HG03108 (cell line): ENCODE data around the gene SDHAF4.
A peak's percentile ranks its signal among the peaks of the same experiment; 100 is the strongest.
"Not testable (repeated sequence)": the region's sequence is repeated elsewhere in the genome, so short reads cannot be mapped to it uniquely, and the experiment has no call there.

Experiments
- ATAC-seq: cut with Tn5 transposase; IDR thresholded peaks from one replicate; pipeline ENCODE4 v1.9.1; 2021; ENCODE audit warnings: moderate library complexity; ENCODE audit not compliant: unreplicated experiment

Gene SDHAF4

GRCh38 chr6:70566751-70567382 is at the start of gene SDHAF4:
Gene SDHAF4 (plus strand): TSS chr6:70566930. CDS start chr6:70566941, 11 bp downstream.
- ATAC-seq: peak; percentile 100

GRCh38 chr6:70518723-70519122 is 48.0 kb upstream of the SDHAF4 start:
- ATAC-seq: no peak

DNA sequence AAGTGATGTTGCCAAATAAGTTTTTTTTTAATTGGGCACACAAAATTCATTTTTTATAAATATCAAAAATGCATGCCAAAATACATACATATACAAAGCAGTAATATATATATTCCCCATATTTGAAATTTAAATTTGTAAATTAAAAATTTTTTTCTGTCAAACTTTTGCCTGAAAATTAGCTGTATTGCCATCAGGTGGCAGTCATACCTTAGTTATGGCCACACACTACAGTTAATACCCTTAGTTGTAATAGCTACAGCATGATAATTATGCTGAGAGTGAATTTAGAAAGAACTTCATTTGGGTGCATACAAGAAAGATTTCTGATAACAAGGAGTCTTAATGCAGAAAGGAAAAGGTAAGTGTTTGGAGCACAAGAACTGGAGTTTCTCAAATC is 46.2 kb upstream of the SDHAF4 start:
- no peak for ATAC-seq

DNA sequence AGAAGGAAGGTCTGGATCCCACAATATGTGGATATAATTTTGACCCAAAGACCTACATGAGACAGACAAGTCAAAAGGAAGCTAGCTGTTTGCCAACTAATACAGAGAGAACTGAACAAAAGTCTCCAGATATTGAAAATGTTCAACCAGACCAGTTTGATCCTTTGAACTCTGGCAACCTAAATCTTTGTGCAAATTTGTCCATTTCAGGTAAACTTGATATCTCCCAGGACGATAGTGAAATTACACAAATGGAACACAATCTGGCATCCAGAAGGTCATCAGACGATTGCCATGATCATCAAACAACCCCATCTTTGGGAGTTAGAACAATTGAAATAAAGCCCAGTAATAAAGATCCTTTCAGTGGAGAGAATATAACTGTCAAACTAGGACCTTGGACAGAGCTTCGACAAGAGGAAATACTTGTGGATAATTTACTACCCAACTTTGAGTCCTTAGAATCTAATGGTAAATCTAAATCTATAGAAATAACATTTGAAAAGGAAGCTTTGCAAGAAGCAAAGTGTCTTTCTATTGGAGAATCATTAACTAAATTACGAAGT is 41.9 kb upstream of the SDHAF4 start:
- ATAC-seq: no peak

DNA sequence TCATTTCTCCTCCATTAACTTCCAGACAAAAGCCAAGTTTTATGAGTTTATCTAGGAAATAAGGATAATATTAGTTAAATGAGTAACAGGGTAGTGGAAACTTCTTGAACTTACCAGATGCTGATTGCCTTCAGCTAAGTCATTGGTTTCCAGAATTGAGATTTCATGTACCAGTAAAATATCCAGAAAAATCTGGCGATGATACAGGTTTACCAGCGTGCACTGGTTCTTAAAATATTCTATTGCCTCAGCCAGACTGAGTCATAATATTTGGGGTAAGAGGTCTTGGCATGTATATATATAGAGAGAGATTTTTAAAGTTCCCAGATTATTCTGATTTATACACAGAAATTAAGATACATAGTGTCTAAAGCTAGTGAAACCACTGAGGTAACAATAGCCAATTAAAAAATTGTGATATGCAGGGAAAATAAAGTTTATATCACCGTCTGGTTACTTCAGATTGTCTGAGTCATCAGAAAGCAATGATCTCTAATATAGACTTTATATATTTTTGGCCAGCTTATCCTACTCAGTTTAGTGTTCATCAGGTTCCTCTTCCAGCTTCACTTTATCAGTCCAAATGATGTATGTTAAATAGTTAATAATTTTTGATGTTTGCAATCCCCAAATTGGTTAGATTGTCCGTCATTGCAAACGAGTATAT is 39.5 kb upstream of the SDHAF4 start:
- ATAC-seq: no peak

DNA sequence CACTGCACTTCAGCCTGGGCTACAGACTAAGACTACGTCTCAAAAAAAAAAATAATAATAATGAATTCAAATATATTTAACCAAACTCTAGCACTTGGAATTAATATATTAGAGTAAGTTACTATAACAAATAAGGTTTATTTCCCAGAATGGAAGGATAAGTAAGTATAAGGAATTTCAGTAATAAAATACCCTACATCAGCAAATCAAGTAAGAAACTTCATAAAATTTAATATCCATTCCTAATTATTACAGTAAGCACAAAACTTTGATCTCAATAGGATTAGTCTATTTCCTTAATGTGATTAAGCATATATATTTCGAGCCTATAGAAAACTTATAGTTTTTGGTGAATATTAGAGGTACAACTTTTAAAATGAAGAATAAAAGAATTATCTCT is 36.7 kb upstream of the SDHAF4 start:
- no peak for ATAC-seq

GRCh38 chr6:70531133-70531532 is 35.6 kb upstream of the SDHAF4 start:
- no peak for ATAC-seq

DNA sequence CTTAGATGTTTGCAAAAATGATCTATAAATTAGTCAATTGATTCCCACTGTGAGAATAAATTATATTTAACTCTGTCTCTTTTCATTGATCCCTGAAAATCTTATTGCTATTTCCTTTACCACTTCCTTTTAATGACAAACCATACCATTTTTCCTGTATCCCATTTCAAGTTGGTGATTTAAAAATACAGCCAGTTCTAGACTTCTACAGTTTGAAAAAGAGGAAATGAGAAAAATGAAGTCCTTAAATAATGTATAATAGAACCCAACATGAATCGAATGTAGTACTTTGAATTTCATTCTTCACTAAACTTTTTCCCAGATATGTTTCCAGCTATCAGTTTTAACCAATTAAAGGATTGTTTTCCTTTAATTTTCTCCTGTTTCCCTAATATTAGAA is 29.5 kb upstream of the SDHAF4 start:
- ATAC-seq: no peak

DNA sequence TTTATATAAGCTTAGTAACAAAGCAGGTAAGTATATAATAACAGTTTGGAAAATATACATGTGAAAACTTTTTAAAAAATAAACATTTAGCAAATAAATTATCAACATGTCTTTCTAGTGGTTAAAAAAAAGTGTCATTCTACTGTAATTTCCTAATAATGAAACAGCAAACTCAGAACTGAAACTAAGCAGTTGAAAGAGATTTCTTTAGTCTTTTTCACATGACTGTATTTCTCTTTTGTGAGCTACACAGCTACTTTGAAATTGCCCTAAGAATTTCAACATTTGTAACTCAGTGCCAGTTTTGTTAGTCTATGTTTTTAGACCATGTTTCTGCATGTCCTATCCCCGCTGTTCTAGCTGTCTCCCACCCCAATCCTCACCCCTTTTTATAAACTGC is 28.4 kb upstream of the SDHAF4 start:
- peak; percentile 80 for ATAC-seq

GRCh38 chr6:70547313-70547712 is 19.4 kb upstream of the SDHAF4 start:
- ATAC-seq: no peak

GRCh38 chr6:70547905-70548304 is 18.8 kb upstream of the SDHAF4 start:
- ATAC-seq: no peak

GRCh38 chr6:70549327-70549726 is 17.4 kb upstream of the SDHAF4 start:
- no peak for ATAC-seq

DNA sequence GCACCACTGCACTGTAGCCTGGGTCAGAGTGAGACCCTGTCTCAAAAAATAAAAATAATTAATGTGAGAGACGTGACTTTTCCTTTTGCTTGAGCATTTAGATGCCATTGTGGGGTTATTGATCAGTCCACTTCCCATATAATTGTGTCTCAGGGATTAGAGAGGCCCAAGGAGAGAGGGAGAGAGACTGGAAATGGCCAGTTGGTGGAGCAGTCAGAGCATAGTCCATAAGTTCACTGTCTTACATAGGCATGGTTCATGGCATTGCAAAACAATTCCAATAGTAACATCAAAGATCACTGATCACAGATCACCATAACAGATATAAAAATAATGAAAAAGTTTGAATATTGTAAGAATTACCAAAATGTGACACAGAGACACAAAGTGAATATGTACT is 15.2 kb upstream of the SDHAF4 start:
- ATAC-seq: no peak

DNA sequence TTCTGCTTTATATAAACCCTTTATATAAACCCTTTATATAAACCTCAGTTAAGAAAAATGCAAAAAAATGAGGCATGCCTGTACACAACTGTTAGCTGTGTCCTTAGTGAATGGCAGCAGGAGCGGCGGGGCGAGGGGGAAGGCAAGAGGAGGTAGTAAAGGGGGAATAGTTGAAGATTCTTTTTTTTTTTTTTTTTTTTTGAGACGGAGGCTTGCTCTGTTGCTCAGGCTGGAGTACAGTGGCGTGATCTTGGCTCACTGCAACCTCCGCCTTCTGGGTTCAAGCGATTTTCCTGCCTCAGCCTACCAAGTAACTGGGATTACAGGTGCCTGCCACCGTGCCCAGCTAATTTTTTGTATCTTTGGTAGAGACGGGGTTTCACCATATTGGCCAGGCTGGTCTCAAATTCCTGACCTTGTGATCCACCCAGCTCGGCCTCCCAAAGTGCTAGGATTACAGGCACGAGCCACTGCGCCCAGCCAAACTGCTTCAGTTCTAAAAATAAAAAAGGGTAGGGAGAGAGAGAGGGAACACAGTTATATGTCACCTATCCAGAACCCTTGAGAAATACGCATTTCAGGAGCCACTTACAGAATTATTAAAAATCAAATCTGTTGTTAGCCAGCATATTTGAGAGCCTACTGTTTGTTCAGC is 14.3 kb upstream of the SDHAF4 start:
- not testable (repeated sequence) for ATAC-seq

- ATAC-seq: no peak
These were observed 13.8 kb upstream of the SDHAF4 start for GRCh38 chr6:70552974-70553373.

DNA sequence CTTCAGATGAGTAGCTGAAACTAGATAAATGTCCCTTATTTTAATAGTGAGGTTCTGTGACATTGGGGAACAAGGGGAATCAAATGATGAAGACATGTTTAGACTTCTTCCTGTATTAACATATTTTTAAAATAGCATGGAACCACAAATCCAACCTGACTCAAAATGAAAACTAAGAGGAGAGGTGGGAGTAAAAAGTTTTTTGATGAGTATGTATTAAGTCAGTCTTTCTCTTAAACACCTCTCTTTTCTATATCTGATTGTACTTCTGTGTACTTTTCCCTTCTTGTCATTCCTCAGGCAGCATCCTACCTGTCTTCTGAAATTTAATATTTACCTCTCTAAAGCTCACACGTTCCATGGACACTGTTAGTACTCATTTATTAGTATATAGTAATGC is 8.7 kb upstream of the SDHAF4 start:
- no peak for ATAC-seq

- not testable (repeated sequence) for ATAC-seq
These were observed 4.3 kb upstream of the SDHAF4 start for GRCh38 chr6:70562401-70562800.

GRCh38 chr6:70563530-70563929 is 3.2 kb upstream of the SDHAF4 start:
- ATAC-seq: no peak

GRCh38 chr6:70574643-70575042 is 7.9 kb downstream of the SDHAF4 start:
- no peak for ATAC-seq

GRCh38 chr6:70575899-70576495 is 9.3 kb downstream of the SDHAF4 start:
- no peak for ATAC-seq

DNA sequence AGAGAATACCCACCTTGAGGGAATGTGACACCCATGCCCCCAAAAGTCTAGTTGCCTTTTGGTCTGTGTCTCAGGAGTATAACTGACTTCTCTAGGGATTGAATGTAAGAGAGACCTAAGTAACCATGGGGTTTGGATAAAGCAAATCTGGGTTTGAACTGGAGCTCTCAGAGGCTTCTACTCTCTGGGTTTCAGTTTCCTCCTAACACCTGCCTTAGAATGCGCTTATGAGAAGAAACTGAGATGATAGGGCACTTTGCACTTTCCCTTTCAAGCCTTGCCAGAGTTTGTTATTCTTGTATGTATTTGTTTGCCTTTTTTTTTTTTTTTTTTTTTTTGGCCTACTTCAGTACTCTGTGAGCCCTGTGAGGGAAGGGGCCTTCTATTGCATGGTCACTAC is 19.4 kb downstream of the SDHAF4 start:
- peak; percentile 93 for ATAC-seq

GRCh38 chr6:70590400-70590799 is 23.7 kb downstream of the SDHAF4 start:
- ATAC-seq: no peak
